SU-DHL-6 (cell line): ENCODE results near the gene TUG1.

ENCODE experiments used
- CTCF ChIP-seq: fragments of 200-600 bp; sonication (generic); IDR thresholded peaks from one replicate; pipeline ENCODE4 v1.5.1; 2017; ENCODE audit warnings: antibody characterized with exemption, mild to moderate bottlenecking, low read length, moderate library complexity; ENCODE audit not compliant: insufficient read depth, poor library complexity, severe bottlenecking
- EZH2phosphoT487 ChIP-seq: fragments of 200-600 bp; sonication (generic), shearing (Covaris generic); conservative IDR thresholded peaks from 2 replicates; pipeline ENCODE4 v1.6.1; 2018; ENCODE audit warnings: mild to moderate bottlenecking, antibody characterized with exemption, low read length, moderate library complexity, mixed read lengths

- TF ChIP-seq CTCF (no peak), EZH2phosphoT487 (no peak)
Observed at GRCh38 chr22:31019191-31019930, 50.3 kb downstream of the TUG1 start.
